Ishikawa (cell line): Measurements from ENCODE around the gene LARP4B.

Source experiments
- CEBPB ChIP-seq: IDR thresholded peaks from 2 replicates; pipeline ENCODE4 v1.6.1; 2012
- CREB1 ChIP-seq: IDR thresholded peaks from 2 replicates; pipeline ENCODE4 v1.6.1; 2012; ENCODE audit warnings: low read depth
- EGR1 ChIP-seq: IDR thresholded peaks from 2 replicates; pipeline ENCODE4 v1.6.1; 2012
- EP300 ChIP-seq: IDR thresholded peaks from 2 replicates; pipeline ENCODE4 v1.6.1; 2012; ENCODE audit warnings: borderline replicate concordance
- MAX ChIP-seq: IDR thresholded peaks from 2 replicates; pipeline ENCODE4 v1.6.1; 2012
- NFIC ChIP-seq: IDR thresholded peaks from 2 replicates; pipeline ENCODE4 v1.6.1; 2012
- RAD21 ChIP-seq: IDR thresholded peaks from 2 replicates; pipeline ENCODE4 v1.6.1; 2012; ENCODE audit warnings: low read depth
- REST ChIP-seq: IDR thresholded peaks from 2 replicates; pipeline ENCODE4 v1.6.1; 2012; ENCODE audit warnings: low read depth, mild to moderate bottlenecking
- TAF1 ChIP-seq: IDR thresholded peaks from 2 replicates; pipeline ENCODE4 v1.6.1; 2012; ENCODE audit warnings: low read depth, mild to moderate bottlenecking
- TEAD4 ChIP-seq: IDR thresholded peaks from 2 replicates; pipeline ENCODE4 v1.6.1; 2012
- USF1 ChIP-seq: IDR thresholded peaks from 2 replicates; pipeline ENCODE4 v1.6.1; 2012
- YY1 ChIP-seq: IDR thresholded peaks from 2 replicates; pipeline ENCODE4 v1.6.1; 2012; ENCODE audit warnings: low read depth
- ZBTB7A ChIP-seq: IDR thresholded peaks from 2 replicates; pipeline ENCODE4 v1.6.1; 2012; ENCODE audit warnings: low read depth

GRCh38 chr10:836782-837181 lies 94.7 kb downstream of the LARP4B start:
- TF ChIP-seq EP300 (no peak), RAD21 (no peak), TAF1 (no peak), CREB1 (no peak), CEBPB (0 out of 2 replicates have a peak, but pooled peaks have one; percentile 55), MAX (no peak), REST (no peak), NFIC (no peak), YY1 (no peak), TEAD4 (no peak), USF1 (no peak), EGR1 (no peak), ZBTB7A (no peak)
